H9 (cell line): Measurements from ENCODE around the gene GPR137B. TPM values are rescaled to one million over a fixed set of nuclear protein-coding genes. Genes with fewer than 3 reads are reported as not detected.

Experiments
- DNase-seq: peaks from one replicate; pipeline ENCODE4 v3.0.0-alpha.2; 2017
- H2AFZ ChIP-seq: one replicate; pipeline ENCODE4 v1.6.1; 2013; ENCODE audit warnings: mild to moderate bottlenecking, low read length, control low read depth, moderate library complexity
- H2AK5ac ChIP-seq: 2 replicates; pipeline ENCODE4 v1.6.1; 2013; ENCODE audit warnings: low read length, control low read depth, mixed read lengths; ENCODE audit not compliant: insufficient read length
- H2BK120ac ChIP-seq: one replicate; pipeline ENCODE4 v1.6.1; 2013; ENCODE audit warnings: low read depth, mild to moderate bottlenecking, low read length, control low read depth, inconsistent platforms; ENCODE audit not compliant: poor library complexity, severe bottlenecking
- H2BK12ac ChIP-seq: 2 replicates; pipeline ENCODE4 v1.6.1; 2013; ENCODE audit warnings: low read length, control low read depth, mixed read lengths, low read depth; ENCODE audit not compliant: insufficient read length
- H2BK15ac ChIP-seq: 2 replicates; pipeline ENCODE4 v1.6.1; 2013; ENCODE audit warnings: low read depth, low read length, control low read depth
- H2BK20ac ChIP-seq: one replicate; pipeline ENCODE4 v1.6.1; 2013; ENCODE audit warnings: low read depth, mild to moderate bottlenecking, low read length, control low read depth, inconsistent platforms; ENCODE audit not compliant: poor library complexity, severe bottlenecking
- H2BK5ac ChIP-seq: 2 replicates; pipeline ENCODE4 v1.6.1; 2013; ENCODE audit warnings: low read length, control low read depth, mixed read lengths; ENCODE audit not compliant: insufficient read length
- H3K14ac ChIP-seq: 2 replicates; pipeline ENCODE4 v1.6.1; 2013; ENCODE audit warnings: low read length, control low read depth; ENCODE audit not compliant: insufficient read depth
- H3K18ac ChIP-seq: 2 replicates; pipeline ENCODE4 v1.6.1; 2013; ENCODE audit warnings: low read depth, mild to moderate bottlenecking, mixed read lengths, low read length, control low read depth; ENCODE audit not compliant: insufficient read length
- H3K23ac ChIP-seq: 2 replicates; pipeline ENCODE4 v1.6.1; 2013; ENCODE audit warnings: low read length, control low read depth, mixed read lengths, low read depth; ENCODE audit not compliant: insufficient read length
- H3K23me2 ChIP-seq: 2 replicates; pipeline ENCODE4 v1.6.1; 2013; ENCODE audit warnings: low read depth, mild to moderate bottlenecking, mixed read lengths, low read length, control low read depth; ENCODE audit not compliant: insufficient read length, poor library complexity, severe bottlenecking
- H3K27ac ChIP-seq: 2 replicates; pipeline ENCODE4 v1.5.1; 2013; ENCODE audit warnings: low read length, control low read depth, mixed read lengths, low read depth; ENCODE audit not compliant: insufficient read length
- H3K27me3 ChIP-seq: 2 replicates; pipeline ENCODE4 v1.6.1; 2013; ENCODE audit warnings: low read length, control low read depth, inconsistent platforms; ENCODE audit not compliant: insufficient read depth
- H3K4ac ChIP-seq: 2 replicates; pipeline ENCODE4 v1.6.1; 2013; ENCODE audit warnings: low read depth, mild to moderate bottlenecking, control low read depth, inconsistent platforms, low read length, moderate library complexity
- H3K4me1 ChIP-seq: 2 replicates; pipeline ENCODE4 v1.6.1; 2013; ENCODE audit warnings: low read length, control low read depth, inconsistent platforms; ENCODE audit not compliant: insufficient read depth
- H3K4me2 ChIP-seq: 2 replicates; pipeline ENCODE4 v1.6.1; 2013; ENCODE audit warnings: low read length, control low read depth, mixed read lengths; ENCODE audit not compliant: insufficient read length, insufficient read depth
- H3K56ac ChIP-seq: 2 replicates; pipeline ENCODE4 v1.6.1; 2013; ENCODE audit warnings: low read depth, mild to moderate bottlenecking, mixed read lengths, low read length, control low read depth; ENCODE audit not compliant: insufficient read length
- H3K79me1 ChIP-seq: 2 replicates; pipeline ENCODE4 v1.6.1; 2013; ENCODE audit warnings: low read depth, mild to moderate bottlenecking, moderate library complexity, low read length, control low read depth, inconsistent platforms; ENCODE audit not compliant: insufficient read depth, poor library complexity, severe bottlenecking
- H3K79me2 ChIP-seq: 2 replicates; pipeline ENCODE4 v1.6.1; 2013; ENCODE audit warnings: low read length, control low read depth, inconsistent platforms; ENCODE audit not compliant: insufficient read depth
- H3K9ac ChIP-seq: 2 replicates; pipeline ENCODE4 v1.6.1; 2013; ENCODE audit warnings: low read length, control low read depth, mixed read lengths; ENCODE audit not compliant: insufficient read length; ENCODE audit errors: extremely low read depth
- H3K9me3 ChIP-seq: one replicate; pipeline ENCODE4 v1.6.1; 2013; ENCODE audit warnings: low read depth, low read length, inconsistent platforms; ENCODE audit not compliant: control insufficient read depth
- H3T11ph ChIP-seq: one replicate; pipeline ENCODE4 v1.6.1; 2013; ENCODE audit warnings: mild to moderate bottlenecking, low read length, control low read depth, inconsistent platforms
- H4K20me1 ChIP-seq: one replicate; pipeline ENCODE4 v1.6.1; 2013; ENCODE audit not compliant: control insufficient read depth, insufficient read length, insufficient read depth
- H4K5ac ChIP-seq: 2 replicates; pipeline ENCODE4 v1.6.1; 2013; ENCODE audit warnings: low read depth, mild to moderate bottlenecking, mixed read lengths, low read length, control low read depth; ENCODE audit not compliant: insufficient read length
- H4K8ac ChIP-seq: replicated peaks from 2 replicates; pipeline ENCODE4 v1.6.1; 2013; ENCODE audit warnings: low read length, control low read depth, mixed read lengths, low read depth; ENCODE audit not compliant: insufficient read length
- H4K91ac ChIP-seq: 2 replicates; pipeline ENCODE4 v1.6.1; 2013; ENCODE audit warnings: low read depth, mild to moderate bottlenecking, moderate library complexity, mixed read lengths, low read length, control low read depth; ENCODE audit not compliant: insufficient read length
- H3K27ac Mint-ChIP-seq, 3 experiments: 2 replicates in 2 of 3; 3 replicates in 1 of 3; pipeline ENCODE4 v1.8.0; 2020 to 2021; ENCODE audit warnings: mixed read lengths in 3 of 3, mild to moderate bottlenecking in 1 of 3, moderate library complexity in 1 of 3
- H3K27me3 Mint-ChIP-seq: 2 replicates; pipeline ENCODE4 v1.8.0; 2021; ENCODE audit warnings: low read depth, mild to moderate bottlenecking, moderate library complexity, mixed read lengths
- H3K36me3 Mint-ChIP-seq, 3 experiments: 2 replicates in 2 of 3; 3 replicates in 1 of 3; pipeline ENCODE4 v1.8.0; 2020 to 2021; ENCODE audit warnings: low read depth in 3 of 3, mixed read lengths in 3 of 3; ENCODE audit not compliant: insufficient read depth in 1 of 3
- H3K4me1 Mint-ChIP-seq, 2 experiments: 2 replicates each; pipeline ENCODE4 v1.8.0; 2020; ENCODE audit warnings: mixed read lengths in 2 of 2
- H3K4me3 Mint-ChIP-seq, 2 experiments: 2 replicates in 1 of 2; 3 replicates in 1 of 2; pipeline ENCODE4 v1.8.0; 2020 to 2021; ENCODE audit warnings: mild to moderate bottlenecking in 2 of 2, mixed read lengths in 2 of 2, moderate library complexity in 1 of 2
- H3K9me3 Mint-ChIP-seq, 2 experiments: 2 replicates in 1 of 2; 3 replicates in 1 of 2; pipeline ENCODE4 v1.8.0; 2020; ENCODE audit warnings: mild to moderate bottlenecking in 2 of 2, mixed read lengths in 2 of 2, moderate library complexity in 1 of 2
- CTCF ChIP-seq: fragments of 200-600 bp; sonication (generic); conservative IDR thresholded peaks from 3 replicates; pipeline ENCODE4 v1.8.0; 2021; ENCODE audit warnings: antibody characterized with exemption, mild to moderate bottlenecking
- WGBS: extraction: QIAGEN DNeasy Blood & Tissue Kit; methylation state at CpG from one replicate; pipeline ENCODE4 v1.1.7; 2013; ENCODE audit warnings: missing lambda C conversion rate, low lambda C conversion rate, mixed read lengths; ENCODE audit not compliant: insufficient read length; ENCODE audit errors: extremely low coverage; 5-methylcytosine and 5-hydroxymethylcytosine counted together
- total RNA-seq: library from RNA; stranded (reverse); gene quantifications from 2 replicates; pipeline ENCODE4 v1.2.1, GENCODE V29; 2021

GPR137B gene
- total RNA-seq, 1 experiment from 2014 or later: 5.9 TPM

DNA sequence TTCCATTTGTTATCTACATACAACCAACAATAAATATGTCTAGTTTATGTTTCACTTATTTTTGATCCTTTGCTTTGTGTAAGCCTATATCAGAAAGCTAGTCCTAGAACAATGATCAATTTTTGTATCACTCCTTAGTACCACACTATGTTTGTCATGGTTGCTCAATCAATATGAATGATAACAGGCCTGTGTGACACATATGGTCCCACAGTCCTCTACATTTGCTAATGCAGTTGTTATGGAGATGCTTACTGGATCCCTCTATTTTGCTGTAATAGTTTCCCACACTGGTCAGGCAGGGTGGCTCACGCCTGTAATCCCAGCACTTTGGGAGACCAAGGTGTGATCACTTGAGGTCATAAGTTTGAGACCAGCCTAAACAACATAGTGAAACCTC, 80.3 kb downstream of the GPR137B start:
- Mint-ChIP-seq H3K36me3 (no peaks in the 10 kb centered on the region), H3K4me3 (no peak overlapping the region), H3K4me1 (no peaks in the 10 kb centered on the region; a peak in 1 of 4 replicates), H3K27ac (no peak overlapping the region), H3K27me3 (no peaks in the 10 kb centered on the region), H3K9me3 (no peaks in the 10 kb centered on the region)
- H3K56ac ChIP-seq: no peak overlapping the region
- H4K5ac ChIP-seq: no peak overlapping the region
- H3K4ac ChIP-seq: no peak overlapping the region
- no peaks in the 10 kb centered on the region for H3K27me3 ChIP-seq
- H3K79me2 ChIP-seq: no peaks in the 10 kb centered on the region
- no peak overlapping the region for H2BK15ac ChIP-seq
- WGBS: no CpG with 5 or more reads among the region's 1 CpG
- H3K9me3 ChIP-seq: no peaks in the 10 kb centered on the region
- no peak overlapping the region for H3K4me2 ChIP-seq
- no peak overlapping the region for H3K18ac ChIP-seq
- no peaks in the 10 kb centered on the region for H3K79me1 ChIP-seq
- no peaks in the 10 kb centered on the region for H3K4me1 ChIP-seq
- no peak overlapping the region for H2BK12ac ChIP-seq
- no peak for TF ChIP-seq CTCF
- no peak overlapping the region for H2BK120ac ChIP-seq
- no peak overlapping the region for H2AK5ac ChIP-seq
- no peak overlapping the region for H2BK5ac ChIP-seq
- no peak overlapping the region for H3K9ac ChIP-seq
- no peaks in the 10 kb centered on the region for H3K23me2 ChIP-seq
- no peak overlapping the region for H3K27ac ChIP-seq
- no peak overlapping the region for H4K91ac ChIP-seq
- H2AFZ ChIP-seq: no peak overlapping the region
- H3K23ac ChIP-seq: no peak overlapping the region
- no peak overlapping the region for H4K8ac ChIP-seq
- no peaks in the 10 kb centered on the region for H4K20me1 ChIP-seq
- H3K14ac ChIP-seq: no peak overlapping the region
- H3T11ph ChIP-seq: no peak overlapping the region
- no peak for DNase-seq
- H2BK20ac ChIP-seq: no peak overlapping the region
